Midbrain (tissue), 1 donor: ENCODE results near the gene STKLD1.
A peak's percentile ranks its signal among the peaks of the same experiment; 100 is the strongest.
"Not testable (repeated sequence)": the region's sequence is repeated elsewhere in the genome, so short reads cannot be mapped to it uniquely, and the experiment has no call there.

Source experiments
- DNase-seq: peaks from one replicate; lab custom pipeline; 2025; lab: John Stamatoyannopoulos, UW

Gene STKLD1

DNA sequence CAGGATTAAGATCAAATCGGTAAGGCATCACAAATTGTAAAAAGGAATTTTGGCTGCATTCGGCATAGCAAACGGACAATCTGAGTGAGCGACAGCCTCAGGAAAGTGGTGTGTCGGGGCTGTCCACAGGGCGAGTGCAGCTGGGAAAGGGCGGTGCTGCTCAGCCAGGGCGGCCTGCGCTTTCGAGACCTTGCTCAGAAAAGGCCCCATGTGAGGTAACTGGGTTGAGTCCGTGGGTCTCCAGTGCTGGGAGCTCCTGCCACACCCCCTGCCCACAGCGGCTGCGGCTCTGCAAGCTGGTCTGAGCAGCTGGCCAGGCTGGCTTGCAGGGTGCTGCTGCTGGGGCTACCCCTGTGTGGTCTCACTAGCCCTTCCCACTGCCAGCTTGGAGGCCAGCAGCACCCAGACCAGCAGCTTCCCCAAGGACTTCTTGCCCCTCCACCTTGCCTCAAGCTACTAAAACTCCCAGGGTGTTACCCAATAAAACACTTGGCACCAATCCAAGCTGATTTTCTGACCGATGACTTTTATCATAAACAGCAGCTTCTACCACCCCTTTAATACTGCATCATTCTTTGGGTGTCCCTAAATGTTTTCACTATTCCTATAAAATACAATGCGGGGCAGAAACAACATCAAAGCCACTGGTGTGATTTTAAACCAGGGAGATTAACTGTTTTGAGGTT, 13.7 kb upstream of the STKLD1 start:
- no peak for DNase-seq

DNA sequence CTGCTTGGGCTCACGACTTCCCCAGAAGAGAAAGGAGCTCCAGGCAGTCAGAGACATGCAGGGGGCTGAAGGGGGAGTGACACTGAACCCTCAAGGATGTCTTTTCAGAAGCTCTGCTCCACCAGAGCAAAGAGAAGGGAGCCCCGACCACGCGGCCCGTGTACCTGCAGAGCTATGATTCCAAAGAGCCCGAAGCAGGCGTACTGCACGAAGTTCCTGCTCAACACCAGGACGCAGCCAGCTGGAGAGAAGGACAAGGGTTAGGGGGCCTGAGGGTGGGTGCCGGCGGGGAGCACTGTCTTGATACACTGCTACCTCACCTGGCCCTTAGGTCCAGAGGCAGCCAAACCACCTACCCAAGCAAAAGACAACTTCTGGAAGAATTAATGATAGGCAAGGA, 9.7 kb upstream of the STKLD1 start:
- no peak for DNase-seq

DNA sequence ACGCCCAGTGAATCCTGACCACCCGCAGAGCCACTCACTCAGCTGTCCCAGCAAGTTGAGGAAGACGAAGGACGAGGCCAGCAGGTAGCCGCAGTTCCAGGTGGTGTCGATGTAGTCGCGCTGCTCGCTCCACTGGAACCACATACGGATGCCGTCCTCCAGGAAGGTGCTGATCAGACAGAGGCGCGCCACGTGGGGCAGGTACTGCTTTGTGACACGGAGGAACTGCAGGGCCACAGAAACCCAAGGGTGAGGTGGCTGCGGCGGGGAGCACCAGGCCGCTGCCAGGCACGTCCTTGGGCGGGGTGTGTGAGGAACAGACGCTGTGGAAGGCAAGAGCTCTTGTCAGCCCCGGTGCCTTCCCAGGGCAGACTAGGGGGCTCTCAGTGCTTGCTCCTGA, 8.9 kb upstream of the STKLD1 start:
- DNase-seq, result no peak

DNA sequence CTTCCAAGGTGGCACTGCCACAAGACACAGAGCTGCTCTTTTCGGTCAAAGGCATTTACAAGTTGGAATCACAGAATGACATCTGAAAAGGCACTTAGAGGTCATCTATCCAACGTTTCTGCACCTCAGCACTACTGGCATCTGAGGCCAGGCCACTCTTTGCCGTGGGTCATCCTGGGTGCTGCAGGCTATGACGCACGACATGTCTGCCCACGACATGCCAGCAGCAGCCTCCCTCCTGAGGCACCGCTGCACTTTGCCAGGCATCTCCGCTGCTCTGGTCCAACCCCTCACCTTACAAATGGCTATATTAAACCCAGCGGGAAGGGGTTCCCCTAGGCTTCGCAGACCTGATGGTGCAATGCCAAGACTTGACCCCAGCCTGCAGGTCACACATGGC, 8.4 kb upstream of the STKLD1 start:
- DNase-seq, result no peak

DNA sequence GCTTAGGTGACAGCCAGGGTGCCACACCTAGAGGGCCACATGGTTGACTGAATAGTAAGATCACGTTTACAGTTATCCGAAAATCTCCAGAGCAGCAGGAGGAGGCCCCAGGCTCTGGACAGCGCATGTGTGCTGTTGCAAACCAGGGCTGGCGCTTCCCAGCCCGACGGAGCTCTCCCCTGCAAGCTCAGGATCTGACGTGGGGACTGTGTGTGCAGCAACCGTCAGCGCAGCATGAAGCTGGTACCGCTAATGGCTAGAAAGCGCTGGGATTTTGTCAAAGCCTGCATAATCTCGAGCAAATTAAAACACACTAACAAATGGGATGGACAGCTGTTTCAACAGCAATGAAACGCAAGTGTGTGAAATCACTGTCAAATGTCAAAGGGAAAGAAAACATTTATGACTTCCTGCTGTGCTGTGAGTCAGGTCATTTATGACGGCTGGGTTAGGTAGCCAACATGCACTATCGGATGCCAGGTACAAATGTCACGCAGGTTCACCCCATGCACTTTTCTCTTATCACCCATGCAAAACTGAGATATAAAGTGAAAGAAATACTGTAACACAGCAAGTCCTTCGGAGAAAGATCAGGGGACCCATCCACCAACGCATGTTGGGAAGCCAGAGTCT, 7.8 kb upstream of the STKLD1 start:
- no peak for DNase-seq

DNA sequence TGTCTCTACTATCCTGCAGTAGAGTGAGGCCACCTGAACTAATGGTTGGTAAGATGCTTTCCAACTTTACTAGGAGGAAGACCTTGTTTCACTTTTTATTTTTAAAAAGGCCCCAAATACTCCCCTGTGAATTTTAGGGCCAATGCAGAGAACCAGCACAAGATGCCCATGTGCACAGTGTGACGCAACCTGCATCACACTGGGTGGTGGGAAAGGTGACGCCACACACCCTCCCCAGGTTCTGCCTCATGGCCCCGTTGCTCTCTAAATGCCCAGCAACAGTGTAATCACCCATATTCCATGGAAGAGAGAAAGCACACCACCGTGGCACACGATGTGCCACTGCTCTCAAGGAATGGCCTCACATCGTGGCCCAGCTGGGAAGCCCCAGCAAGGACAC, 6.7 kb upstream of the STKLD1 start:
- no peak for DNase-seq

DNA sequence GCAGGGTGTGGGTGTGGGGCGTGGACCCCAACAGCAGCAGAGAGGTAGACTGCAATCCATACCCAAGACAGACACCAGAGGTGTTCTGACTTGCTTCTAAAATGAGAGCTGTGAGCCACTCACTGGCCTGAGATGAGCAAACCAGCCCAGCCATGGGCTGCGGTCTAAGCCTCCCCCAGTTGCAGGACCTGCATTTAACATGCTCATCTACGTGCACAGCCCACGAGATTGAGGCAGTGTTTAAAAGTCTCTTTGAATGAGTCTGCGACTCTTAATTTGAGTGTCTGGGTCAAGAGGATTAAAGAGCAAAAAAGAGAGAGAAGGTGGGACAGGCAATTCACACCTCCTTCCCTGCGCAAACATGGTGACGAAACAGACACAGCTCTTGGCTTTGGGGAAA, 6.2 kb upstream of the STKLD1 start:
- DNase-seq, result no peak

DNA sequence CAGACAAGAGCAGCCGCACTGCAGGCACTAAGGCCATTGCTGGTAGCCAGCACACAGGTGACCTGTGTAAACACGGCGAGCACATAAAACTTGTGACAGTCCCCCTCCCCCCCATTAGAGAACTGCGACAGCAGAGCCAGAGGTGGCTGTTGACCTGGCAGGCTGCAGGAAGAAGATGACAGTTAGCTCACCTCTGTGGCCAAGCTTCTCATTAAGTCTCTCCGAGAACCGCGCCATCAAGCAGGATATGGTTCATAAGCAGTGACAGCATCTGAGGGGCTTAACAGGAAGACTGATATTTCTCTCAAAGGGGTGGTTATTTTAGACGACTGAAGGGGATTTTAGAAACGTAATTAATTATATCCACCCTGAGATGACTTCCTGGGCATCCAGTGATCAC, 5.5 kb upstream of the STKLD1 start:
- DNase-seq, result no peak

DNA sequence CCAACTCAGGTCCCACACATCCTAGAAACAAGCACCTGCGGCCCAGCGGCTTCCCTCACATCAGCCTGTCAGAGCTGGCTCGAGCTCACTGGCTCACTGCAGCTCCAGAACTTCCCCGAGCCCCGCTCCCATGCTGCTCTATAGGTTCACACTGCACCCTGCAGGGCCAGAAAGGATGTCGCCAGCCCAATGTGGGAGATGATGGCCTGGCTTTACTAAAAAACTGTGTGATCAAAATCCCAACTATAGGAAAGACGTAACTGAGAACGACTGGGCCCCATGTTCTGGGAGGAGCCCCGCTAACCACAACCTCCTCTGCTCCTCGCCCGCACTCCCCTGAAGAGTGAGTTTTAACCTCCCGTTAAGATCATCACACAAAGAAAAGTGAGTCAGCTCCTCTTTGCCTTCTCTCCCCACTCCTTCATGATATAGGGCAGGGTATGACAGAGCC, 4.9 kb upstream of the STKLD1 start:
- DNase-seq, result no peak

DNA sequence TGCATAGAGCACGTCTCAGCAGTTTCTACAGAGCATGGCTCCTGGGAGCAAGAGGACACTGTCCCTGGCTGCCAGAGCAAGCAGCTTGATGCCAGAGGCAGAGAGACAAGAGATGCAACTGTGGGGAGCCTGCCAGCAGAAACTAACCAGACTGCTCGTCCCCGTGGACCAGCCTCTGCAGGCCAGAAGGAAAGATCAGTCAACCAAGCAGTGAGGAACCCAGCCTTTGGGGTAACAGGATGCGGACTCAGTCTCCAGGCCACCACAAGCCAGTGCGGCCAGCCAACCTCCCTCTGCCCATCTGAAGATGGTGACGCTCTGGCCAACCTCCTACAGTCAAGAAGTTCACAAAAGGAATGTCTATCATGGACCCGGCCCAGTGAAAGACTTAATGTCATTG, 4.0 kb upstream of the STKLD1 start:
- DNase-seq, result no peak

DNA sequence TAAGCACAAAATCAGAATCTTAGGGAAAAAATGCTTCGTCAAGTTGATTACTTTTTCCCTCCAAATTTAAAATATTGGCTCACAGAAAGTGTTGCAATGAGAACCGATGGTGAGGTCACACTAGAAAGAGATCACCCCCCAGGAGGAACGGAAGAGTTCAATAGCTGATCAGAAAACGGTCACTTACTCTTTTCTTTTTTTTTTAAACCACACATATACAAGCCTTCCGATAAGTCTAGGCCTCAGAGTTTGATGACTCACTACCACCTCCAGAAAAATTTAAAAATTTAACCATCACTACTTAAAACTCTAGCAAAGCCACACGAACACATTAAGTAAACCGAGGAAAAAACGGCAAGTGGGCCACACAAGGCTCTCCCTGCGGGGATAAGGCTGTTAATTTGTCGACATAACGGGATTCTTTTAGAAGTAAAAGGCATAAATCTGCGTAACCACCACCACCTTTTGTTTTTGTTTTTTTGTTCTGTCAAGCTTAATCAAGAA, 1.5 kb upstream of the STKLD1 start:
- DNase-seq, result no peak

DNA sequence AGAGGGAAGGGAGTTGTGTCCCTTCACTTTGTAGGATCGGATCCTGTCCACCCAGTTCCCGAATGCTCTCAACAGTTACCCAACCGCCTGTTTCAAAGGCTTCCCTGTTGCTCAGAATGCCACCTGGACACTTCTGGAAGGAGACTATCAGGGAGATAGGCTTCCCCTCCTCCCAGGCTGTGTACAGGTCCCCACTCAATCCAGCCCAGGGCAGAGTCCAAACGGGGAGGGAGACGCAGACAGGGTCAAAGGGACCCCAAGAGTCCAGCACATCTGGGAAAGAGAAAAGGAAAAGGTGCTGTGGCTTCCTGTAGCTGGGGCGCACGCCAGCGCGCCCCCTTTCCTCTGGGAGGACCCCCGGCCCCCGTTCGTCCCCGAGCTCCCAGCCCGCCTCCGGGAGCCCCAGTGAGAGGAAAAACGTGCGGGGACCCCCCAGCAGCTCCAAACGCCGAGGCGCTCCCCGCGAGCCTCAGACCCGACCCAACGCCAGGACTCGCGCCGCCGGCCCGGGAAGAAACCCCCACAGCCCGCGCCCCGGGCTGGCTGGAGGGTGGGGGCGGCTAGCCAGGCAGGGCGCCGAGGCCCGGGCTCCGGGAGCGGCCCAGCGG, 946 bp upstream of the STKLD1 start:
- DNase-seq, result no peak

DNA sequence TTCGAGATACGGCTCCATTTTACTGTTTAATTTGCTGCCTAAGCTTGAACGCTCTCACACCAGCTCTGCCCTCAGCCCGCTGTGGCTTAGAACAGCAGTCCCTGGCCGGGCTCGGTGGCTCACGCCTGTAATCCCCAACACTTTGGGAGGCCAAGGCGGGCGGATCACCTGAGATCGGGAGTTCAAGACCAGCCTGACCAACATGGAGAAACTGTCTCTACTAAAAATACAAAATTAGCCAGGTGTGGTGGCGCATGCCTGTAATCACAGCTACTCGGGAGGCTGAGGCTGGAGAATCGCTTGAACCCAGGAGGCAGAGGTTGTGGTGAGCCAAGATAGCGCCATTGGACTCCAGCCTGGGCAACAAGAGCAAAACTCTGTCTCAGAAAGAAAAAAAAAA, 1.1 kb downstream of the STKLD1 start:
- DNase-seq, result not testable (repeated sequence)

DNA sequence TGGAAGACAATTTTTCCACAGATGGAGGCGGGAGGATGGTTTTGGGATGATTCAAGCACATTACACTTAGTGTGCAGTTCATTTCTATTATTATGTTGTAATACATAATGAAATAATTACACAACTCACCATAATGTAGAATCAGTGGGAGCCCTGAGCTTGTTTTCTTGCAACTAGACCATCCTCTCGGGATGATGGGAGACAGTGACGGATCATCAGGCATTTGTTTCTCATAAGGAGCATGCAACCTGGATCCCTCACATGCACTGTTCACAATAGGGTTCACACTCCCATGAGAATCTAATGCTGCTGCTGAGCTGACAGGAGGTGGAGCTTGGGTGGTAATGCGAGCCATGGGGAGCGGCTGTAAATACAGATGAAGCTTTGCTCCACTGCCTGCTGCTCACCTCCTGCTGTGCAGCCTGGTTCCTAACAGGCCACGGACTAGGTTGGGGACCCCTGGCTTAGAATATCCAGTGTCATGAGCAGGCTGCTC, 1.6 kb downstream of the STKLD1 start:
- DNase-seq, result no peak

DNA sequence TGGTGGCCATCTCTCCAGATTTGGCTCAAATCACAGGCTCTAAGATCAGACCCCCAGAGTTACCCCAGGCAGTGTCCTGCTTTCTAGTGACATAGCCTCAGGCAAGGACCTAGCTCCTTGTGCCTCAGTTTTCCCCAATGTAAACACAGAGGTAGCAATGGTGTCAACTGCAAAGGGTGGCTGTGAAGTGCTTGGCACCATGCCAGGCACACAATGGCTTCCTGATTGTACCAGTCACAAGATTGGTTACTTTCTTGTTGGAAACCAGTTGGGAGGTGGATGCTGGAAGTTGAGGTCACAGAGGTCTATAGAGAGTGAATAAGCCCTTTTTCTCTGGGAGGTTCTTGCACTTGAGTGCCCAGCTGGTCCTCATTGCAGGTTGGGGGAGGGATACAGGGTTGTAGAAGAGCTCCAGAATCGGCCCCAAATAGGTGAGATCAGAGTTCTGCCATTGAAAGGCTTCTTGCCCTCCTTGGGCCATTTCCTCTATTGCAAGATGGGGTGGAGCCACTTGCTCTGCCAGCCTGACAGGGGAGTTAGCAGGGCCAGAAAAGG, 2.3 kb downstream of the STKLD1 start:
- no peak for DNase-seq

DNA sequence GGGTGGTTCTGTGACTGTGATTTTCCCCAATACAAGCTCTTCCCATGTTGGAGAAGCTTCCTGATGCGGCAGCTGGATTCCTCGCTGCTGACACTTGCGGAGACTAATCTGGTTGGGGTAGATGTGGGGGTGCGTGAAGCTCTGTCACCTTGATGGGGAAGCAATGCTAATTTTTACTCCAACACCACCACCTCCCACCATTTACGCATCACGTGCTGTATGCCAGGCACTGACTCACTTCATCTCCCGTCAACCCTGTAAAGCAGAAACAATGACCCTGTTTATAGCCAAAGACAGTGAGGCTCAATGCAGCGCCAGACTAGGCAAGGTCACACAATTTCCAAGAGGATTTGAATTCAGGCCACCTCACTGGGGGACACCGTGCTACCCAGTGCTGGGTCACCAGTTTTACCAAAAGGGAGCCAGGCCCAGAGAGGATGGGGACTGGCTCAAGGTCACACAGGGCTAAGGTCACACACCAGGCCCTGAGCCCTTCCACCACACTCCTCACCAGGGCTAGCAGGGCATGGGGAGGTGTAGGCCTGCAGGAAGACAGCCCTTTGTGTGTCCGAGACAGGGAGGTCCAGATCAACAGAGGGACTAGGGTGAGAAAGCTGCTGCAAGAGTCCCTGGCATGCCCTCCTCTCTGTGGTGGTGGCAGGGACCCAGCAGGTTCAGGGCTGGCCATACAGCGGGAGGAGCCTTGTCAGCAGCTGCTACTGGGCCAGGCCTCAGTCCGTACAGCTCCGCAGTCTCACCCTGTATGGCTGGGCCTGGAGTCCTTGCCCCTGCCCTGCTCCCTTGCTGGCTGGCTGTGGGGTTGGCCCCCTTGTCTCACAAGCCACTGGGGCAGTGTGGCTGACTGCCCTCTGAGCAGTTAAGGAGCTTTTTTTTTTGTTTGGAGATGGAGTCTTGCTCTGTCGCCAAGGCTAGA, 3.3 kb downstream of the STKLD1 start:
- DNase-seq, result peak; percentile 28

DNA sequence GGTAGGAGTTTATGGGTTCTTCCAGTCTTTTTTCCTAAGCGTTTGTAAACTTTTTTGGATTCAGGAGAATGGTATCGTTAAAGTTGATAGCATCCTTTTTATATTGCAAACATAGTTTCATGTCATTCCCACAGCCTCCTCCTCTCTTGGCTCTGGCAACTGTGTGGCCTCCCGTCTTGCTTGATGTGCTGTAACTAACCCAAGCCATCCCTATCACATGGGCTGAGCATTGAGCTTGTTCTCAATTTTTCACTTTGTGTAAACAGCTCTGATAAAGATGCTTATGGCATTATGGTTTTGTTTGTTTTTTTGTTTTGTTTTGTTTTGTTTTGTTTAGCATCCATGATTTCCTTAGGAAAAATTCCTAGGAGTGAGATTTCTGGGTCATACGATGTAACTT, 4.6 kb downstream of the STKLD1 start:
- no peak for DNase-seq

DNA sequence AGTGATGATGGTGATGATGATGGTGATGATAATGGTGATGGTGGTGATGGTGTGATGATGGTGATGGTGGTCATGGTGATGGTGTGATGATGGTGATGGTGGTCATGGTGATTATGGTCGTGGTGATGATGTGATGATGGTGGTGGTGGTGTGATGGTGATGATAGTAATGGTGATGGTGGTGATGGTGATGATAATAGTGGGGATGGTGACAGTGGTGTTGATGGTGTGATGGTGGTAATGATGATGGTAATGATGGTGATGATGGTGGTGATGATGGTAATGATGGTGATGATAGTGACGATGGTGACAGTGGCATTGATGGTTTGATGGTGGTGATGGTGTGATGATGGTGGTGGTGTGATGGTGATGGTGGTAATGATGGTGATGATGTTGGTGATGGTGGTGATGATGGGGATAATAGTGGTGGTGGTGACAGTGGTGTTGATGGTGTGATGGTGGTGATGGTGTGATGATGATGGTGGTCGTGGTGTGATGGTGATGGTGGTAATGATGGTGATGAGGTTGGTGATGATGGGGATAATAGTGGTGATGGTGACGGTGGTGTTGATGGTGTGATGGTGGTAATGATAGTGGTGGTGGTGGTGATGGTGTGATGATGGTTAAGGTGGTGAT, 6.5 kb downstream of the STKLD1 start:
- no peak for DNase-seq

DNA sequence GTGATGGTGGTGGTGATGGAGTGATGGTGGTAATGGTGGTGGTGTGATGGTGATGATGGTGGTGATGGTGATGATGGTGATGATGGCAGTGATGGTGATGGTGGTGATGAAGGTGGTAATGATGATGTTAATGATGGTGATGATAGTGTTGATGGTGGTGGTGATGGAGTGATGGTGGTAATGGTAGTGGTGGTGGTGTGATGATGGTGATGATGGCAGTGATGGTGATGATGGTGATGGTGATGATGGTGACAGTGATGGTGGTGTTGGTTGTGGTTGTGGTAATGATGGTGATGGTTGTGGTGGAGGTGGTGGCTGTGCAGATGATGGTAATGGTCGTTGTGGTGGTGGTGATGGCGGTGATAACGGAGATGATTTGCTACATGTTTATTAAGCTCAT, 7.3 kb downstream of the STKLD1 start:
- no peak for DNase-seq

DNA sequence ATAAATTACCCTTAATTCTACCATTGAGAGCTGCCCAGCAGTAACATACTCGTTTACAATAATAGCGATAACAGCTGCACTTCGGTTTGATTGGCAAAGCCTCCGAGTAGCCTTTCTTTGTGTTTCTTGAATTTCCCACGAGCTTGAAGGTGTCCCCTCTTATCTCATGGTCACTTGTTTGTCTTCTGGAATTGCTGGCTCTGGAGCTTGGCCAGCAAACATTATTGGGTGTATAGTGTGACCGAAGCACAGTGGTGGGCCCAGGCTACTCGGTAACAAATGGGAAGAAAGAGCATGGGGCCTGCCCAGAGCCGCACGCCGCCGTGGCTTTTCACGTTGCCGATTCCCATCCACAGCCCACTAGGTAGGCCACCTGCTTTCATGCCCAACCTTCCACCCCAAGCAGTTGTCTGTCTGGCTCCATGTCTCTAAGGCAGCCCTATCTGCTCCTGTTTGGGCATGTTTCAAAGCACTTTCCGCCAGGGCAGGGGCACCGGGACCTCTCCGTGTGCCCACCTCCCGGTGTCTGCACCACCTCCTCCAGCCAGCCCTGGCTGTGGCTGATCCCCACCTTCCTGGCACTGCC, 8.7 kb downstream of the STKLD1 start:
- no peak for DNase-seq

DNA sequence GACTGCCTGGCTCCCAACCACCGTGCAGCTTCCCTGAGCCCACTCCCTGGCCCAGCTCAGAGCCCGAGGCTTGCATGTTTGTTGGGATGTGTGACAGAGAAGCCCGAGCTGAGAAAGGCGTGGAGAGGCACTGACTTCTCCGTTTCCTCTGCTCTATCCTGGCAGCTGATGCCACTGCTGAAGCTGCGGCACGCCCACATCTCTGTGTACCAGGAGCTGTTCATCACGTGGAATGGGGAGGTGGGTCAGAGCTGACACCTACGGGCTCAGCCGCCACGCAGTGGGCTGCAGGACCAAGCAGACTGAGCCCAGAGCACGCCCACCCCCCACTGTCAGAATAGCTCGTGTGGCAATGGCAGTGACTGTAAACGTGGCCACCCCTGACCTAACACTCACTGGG, 9.3 kb downstream of the STKLD1 start:
- no peak for DNase-seq
